UCSD-AML1 (cell line): ENCODE measurements around the gene RALY.
"Not testable (repeated sequence)": the region's sequence is repeated elsewhere in the genome, so short reads cannot be mapped to it uniquely, and the experiment has no call there.

ENCODE experiments used
- DNase-seq: peaks from one replicate; lab custom pipeline; 2025; ENCODE audit not compliant: unreplicated experiment; lab: John Stamatoyannopoulos, UW

The RALY gene

DNA sequence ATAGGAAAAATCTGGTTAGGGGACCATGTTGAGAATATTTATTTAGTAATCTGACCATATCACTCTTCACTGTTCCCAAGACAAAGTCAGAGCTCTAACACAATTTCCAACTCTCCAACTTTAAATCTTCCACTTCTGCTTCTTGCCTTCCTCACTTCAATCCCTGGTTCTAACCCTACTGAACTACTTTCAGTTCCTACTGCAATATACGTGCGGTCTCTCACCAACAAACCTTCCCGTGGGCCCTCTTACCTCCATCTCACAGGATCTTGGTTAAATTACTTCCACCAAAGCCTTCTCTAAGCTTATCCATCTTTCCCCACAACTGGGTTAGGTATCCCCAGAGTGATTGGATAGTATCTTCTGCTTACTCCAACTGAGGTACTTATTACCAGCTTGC lies 110.3 kb downstream of the RALY start:
- no peak for DNase-seq

- DNase-seq = no peak
These were observed 112.4 kb downstream of the RALY start for GRCh38 chr20:34105978-34106675.

DNA sequence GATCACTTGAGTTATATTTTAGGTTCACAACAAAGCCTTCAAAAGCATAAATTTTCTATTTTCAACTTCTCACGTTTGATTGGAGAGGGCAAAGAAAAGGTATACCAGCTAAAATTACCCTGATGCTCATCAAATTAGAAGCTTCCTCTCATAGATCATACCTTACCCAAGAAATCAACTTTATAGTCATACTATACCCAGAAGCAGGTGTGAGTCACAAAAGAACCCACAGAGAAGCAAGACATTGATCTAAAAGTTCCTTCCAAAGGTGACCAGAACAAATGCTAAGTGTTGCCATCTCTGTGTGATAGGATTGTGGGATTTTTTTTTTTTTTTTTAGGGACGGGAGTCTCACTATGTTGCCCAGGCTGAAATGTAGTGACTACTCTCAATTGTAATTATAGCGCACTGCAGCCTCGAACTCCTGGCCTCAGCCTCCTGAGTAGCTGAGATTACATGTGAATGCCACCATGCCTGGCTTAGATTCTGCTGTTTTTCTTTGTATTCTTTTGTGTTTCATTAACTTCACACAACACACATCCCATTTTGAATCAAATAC lies 115.0 kb downstream of the RALY start:
- no peak for DNase-seq

- no peak for DNase-seq
These were observed 115.7 kb downstream of the RALY start for GRCh38 chr20:34109442-34109841.

DNA sequence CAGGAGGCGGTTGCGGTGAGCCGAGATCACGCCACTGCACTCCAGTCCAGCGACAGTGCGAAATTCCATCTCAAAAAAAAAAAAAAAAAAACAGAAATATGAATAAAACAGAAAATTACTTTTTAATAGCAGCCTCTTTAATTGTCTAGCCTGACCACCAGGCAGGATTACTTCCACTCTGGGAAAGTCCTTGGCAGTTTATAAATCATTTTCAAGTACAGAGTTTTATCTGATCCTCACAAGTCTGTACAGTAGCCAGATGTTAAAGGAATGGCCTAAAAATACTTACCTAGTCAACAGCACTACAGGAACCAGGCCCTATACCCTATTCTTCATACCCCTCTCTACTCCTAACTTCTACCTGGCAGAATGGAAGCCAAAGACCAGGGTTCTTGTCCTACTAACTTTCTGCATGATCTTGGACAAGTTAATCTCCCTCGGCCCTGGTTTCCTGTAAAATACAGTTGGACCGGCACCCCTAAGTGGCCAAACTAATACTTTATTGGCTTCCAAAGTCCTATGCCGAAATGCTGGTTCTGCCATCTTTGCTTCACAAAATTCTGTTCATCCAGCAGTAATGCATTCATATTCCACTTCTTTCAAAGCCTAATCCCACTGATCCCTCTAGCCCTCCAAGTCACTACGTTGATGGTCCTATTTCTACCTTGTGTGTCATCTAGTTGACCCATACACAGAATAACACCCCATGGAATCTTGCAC lies 116.5 kb downstream of the RALY start:
- no peak for DNase-seq

DNA sequence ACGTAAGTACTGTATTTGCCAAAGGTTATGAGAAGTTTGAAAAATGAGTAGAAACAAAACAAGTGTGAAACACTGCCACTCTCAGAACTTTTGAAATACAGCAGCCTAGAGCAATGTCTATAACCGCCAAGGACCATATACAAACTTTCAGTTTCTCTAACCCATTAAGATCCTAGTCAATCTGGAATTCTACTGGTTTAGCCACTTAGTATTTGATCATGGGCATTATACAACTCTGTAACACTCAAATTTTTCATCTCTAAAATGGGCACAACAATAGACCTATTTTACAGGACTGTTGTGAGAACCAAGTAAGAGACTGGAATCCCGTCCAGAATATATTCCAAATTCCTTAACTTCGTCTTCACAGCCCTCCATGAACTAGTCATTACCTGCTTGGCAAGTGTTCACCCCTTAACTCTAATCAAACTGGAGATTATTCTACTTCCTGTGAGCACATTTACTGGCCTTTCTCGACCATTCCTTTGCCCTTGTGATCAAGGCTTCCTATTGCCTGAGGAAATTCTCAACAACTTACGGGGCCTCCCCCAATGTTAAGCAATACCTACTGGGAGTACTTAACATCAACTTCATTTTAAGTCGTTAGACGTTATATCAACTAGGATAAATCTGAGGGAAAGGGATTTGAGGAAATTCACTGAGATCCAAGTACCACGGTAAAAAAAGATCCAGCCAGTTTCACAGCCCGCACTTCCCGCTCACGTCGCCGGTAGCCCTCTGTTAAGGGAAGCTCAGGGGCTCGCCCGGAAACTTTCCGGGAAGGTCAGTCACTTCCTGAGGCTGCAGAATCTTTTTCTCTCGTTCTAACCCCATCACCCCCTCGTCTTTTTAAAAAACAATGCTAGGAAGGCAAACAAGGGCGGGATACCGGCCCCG lies 117.3 kb downstream of the RALY start:
- DNase-seq = peak; percentile 38

- DNase-seq = peak; percentile 99
These were observed 118.2 kb downstream of the RALY start, which contains the start of gene EIF2S2 for GRCh38 chr20:34111702-34112599. Gene EIF2S2, minus strand, starts transcription at chr20:34112243. Its CDS starts 133 bp downstream, at chr20:34112110.

DNA sequence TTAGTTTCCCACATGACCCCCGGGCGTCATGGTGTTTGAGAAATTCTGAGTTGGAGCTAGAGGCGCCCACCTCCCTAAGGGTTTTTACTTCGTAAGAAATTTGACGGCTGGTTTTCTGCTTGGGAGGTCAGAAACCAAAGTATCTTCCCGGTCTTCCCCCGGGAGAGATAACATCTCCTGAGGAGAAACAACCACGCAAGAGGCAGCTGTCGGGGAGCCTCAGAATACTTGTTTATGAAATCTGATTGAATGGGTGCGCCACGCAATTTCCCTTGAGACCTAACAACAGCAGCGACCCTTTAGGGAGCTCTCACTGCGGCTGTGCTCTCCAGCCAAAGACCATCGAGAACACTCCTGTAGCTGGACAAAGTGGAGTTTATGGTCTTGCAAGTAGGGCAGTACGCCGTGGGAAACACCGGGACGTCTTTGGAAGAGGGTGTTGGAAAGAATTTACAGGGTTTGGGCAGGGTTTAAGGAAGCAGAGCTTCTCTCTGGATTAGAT lies 118.9 kb downstream of the RALY start:
- peak; percentile 67 for DNase-seq

GRCh38 chr20:34114809-34115208 lies 121.1 kb downstream of the RALY start:
- DNase-seq = no peak

GRCh38 chr20:34115232-34115631 lies 121.5 kb downstream of the RALY start:
- DNase-seq = no peak

DNA sequence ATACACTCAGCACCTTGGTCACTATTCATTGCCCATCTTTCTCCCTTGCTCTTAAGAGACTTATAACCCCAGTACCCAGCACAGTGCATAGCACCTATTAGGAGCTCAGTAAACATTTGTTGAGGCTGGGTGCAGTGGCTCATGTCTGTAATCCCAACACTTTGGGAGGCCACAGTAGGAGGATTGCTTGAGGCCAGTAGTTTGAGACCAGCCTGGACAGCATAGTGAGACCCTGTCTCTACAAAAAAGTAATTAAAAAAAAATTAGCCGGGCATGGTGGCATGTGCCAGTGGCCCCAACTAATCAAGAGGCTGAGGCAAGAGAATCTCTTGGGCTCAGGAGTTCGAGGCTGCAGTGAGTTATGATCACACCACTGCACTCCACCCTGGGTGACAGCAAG lies 126.5 kb downstream of the RALY start:
- DNase-seq = no peak

DNA sequence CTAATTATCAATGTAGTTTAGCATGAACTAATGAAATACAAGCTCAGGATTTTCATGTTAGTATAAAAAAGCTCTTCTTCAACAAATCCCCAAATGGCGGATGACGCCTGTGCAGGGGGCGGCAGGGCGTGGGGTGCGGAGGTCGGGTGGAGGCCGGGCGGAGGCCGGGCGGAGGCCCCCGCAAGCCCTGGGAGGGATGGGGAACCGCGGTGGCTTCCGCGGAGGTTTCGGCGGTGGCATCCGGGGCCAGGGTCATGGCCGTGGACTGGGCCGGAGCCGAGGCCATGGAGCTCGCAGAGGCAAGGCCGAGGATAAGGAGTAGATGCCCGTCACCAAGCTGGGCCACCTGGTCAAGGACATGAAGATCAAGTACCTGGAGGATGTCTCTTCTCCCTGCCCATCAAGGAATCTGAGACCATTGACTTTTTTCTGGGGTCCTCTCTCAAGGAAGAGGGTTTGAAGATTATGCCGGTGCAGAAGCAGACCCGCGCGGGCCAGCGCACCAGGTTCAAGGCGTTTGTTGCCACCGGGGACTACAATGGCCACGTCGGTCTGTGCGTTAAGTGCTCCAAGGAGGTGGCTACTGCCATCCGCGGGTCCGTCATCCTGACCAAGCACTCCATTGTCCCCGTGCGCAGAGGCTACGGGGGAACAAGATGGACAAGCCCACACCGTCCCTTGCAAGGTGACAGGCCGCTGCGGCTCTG lies 128.7 kb downstream of the RALY start:
- DNase-seq = no peak

DNA sequence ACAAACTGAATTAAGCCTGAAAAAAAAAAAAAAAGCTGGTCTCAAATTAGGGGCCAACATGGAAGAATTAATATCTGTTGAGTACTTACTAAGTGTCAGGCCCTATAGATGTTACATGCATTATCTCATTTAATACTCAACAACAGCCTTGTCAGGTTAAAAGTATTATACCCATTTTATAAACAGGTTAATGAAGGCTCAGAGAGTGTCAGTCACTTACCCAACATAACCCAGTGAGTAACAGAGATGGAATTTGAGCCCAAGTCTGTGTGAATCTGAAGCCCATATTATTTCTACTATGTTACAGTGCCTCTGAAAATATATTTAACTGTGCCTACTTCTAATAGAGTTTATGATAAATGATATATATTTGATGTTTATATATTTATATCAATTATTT lies 129.6 kb downstream of the RALY start:
- DNase-seq = no peak

GRCh38 chr20:34124469-34125249 lies 130.9 kb downstream of the RALY start:
- DNase-seq = no peak

DNA sequence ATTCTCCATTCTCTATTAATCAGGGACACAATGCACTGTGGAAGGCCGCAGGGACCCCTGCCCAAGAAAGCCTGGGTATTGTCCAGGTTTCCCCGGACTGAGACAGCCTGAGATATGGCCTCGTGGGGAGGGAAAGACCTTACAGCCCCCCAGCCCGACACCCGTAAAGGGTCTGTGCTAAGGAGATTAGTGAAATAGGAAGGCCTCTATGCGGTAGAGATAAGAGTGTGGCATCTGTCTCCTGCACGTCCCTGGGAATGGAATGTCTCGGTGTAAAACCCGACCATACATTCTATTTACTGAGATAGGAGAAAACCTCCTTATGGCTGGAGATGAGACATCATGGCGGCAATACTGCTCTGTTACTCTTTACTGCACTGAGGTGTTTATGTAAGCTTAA lies 134.1 kb downstream of the RALY start:
- DNase-seq = no peak

DNA sequence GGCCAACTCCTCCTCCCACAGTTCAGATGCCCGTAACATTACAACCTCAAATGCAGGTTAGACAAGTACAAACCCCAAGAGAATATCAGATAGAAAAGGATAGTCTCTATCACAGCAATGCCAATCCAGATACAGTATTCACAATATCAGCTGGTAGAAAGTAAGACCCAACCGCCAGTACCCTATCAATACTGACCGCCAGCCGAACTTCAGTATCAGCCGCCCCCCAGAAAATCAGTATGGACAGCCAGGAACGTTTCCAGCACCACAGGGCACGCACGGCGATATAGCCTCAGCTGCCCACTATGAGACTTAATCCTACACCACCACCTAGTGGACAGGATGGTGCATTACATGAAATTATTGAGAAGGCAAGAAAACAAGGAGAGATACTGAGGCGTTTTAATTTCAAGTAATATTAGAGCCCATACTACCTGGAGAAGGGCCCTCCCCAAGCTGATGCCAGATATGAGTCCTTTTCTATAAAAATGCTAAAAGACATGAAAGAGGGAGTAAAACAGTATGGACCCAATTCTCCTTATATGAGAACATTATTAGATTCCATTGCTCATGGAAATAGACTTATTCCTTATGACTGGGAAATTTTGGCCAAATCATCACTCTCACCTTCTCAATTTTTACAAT lies 135.9 kb downstream of the RALY start:
- DNase-seq = peak; percentile 37

GRCh38 chr20:34131491-34131890 lies 137.8 kb downstream of the RALY start:
- DNase-seq = no peak

DNA sequence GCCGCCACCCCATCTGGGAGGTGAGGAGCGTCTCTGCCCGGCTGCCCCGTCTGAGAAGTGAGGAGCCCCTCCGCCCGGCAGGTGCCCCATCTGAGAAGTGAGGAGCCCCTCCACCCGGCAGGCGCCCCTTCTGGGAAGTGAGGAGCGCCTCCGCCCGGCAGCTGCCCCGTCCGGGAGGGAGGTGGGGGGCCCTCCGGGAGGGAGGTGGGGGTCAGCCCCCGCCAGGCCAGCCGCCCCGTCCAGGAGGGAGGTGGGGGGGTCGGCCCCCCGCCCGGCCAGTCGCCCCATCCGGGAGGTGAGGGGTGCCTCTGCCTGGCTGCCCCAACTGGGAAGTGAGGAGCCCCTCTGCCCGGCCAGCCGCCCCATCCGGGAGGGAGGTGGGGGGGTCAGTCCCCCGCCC lies 138.8 kb downstream of the RALY start:
- not testable (repeated sequence) for DNase-seq
